GM12801 (cell line): Measurements from ENCODE around the gene ITPRIP.

Experiments
- TF ChIP-seq, protein P1 (sequence below): IDR thresholded peaks from one replicate; pipeline ENCODE4 v1.5.1; 2011; ENCODE audit warnings: control low read depth; ENCODE audit not compliant: insufficient read length; ENCODE audit errors: extremely low read depth

Gene ITPRIP

DNA sequence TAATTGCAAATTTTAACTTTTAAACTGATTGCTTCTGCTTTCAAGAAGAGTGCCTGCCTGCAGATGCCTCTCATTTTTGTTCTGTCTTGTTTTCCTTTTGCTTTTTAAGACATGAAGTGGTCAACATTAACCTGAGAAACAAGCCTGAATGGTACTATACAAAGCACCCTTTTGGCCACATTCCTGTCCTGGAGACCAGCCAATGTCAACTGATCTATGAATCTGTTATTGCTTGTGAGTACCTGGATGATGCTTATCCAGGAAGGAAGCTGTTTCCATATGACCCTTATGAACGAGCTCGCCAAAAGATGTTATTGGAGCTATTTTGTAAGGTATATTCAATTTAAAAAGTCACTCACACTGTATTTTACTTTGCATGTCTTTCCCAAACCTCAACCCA, 60.5 kb downstream of the ITPRIP start:
- TF ChIP-seq, protein P1, sequence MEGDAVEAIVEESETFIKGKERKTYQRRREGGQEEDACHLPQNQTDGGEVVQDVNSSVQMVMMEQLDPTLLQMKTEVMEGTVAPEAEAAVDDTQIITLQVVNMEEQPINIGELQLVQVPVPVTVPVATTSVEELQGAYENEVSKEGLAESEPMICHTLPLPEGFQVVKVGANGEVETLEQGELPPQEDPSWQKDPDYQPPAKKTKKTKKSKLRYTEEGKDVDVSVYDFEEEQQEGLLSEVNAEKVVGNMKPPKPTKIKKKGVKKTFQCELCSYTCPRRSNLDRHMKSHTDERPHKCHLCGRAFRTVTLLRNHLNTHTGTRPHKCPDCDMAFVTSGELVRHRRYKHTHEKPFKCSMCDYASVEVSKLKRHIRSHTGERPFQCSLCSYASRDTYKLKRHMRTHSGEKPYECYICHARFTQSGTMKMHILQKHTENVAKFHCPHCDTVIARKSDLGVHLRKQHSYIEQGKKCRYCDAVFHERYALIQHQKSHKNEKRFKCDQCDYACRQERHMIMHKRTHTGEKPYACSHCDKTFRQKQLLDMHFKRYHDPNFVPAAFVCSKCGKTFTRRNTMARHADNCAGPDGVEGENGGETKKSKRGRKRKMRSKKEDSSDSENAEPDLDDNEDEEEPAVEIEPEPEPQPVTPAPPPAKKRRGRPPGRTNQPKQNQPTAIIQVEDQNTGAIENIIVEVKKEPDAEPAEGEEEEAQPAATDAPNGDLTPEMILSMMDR = no peak

- TF ChIP-seq, protein P1 = no peak
These were observed 62.1 kb downstream of the ITPRIP start for GRCh38 chr10:104276192-104276591.

DNA sequence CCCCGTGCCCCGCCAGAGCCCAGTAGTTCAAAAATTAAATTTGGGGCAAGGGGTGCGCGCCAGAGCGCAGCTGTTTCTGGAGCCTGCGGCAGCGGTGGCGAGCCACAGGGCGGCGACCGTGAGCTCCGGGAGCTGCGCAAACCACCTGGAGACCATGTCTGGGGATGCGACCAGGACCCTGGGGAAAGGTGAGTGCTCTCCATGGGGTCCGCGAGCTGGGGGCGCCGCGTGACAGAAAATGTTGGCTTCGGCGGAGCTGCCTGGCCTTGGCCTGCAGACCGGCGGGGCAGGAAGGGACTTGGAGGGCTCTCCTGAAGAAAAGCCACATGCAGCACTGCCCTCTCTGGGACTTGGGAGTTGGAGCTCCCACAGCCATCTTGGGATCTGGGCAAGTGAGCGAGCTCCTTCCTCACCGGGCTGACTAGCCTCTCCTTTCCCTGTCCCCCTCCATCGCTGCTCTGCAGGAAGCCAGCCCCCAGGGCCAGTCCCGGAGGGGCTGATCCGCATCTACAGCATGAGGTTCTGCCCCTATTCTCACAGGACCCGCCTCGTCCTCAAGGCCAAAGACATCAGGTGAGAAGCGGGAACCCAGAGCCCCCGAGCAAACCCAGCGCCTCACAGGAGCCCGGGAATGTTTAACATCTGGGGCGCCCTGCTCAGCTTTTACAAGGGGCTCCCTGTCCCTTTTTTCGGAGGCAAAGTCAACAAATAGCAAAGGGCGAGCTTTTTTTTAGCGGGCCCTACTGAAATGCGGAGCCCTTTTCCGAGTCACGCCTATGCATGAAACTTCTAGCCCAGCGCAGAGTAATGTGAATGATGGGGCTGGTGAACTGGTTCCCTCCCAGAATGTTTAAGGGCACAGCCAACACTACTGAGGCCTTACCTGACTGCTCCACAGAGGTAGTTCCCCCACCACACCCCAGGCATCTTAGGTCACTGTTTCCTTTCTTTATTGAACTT, 63.2 kb downstream of the ITPRIP start:
- TF ChIP-seq, protein P1 = no peak

GRCh38 chr10:104273899-104274575, 64.2 kb downstream of the ITPRIP start:
- TF ChIP-seq, protein P1 = no peak

- TF ChIP-seq, protein P1 = no peak
These were observed 65.0 kb downstream of the ITPRIP start for GRCh38 chr10:104273286-104273685.

DNA sequence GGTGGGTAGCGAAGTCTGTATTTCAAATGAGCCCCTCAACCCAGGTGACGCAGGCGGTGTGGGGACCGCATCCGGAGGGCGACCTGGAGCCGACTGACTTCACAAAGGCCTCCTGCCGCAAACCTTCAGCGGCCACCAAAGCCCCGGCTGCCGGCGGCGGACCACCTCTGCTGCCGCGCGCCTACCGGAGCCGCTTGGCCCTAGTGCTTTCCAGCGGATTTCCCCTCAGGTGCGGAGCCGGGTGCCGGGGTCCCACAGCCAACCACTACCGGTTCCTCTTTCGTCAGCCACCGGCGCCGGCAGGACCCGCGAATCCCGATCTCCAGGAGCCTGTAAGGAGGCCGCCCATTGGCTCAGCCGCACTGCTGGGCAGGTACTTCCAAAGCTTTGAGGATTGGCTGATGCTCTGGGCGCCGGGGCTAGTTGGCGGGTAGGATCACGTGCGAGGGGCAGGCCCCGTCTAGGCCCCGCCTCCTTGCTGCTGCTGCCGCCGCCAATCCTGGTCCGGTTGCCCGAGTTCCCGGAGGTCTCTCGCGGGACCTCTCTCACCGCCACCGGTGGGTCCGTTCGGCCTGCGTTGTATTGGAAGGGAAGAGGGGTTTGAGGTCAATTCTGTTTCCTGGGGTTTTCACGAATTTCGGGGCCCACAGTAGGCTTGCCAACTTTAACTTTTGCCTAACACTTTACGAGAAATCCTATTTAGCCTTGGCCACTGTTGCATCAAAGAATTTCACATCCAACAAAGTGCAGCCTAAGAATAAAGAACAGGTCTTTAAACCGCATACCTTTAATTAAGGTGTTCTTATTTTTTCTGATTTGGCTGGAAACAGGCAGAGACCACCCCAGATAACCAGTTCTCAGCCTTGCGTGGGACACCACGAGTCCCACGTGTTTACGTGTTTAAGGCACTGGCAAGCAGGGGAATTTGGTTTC, 69.3 kb downstream of the ITPRIP start, which contains the start of gene GSTO2:
GSTO2 (plus strand) TSS at position 472 of the 933 bp plus-strand sequence. CDS start 5,732 bp downstream, outside the sequence.
- TF ChIP-seq, protein P1 = no peak

GRCh38 chr10:104268405-104268712, 69.9 kb downstream of the ITPRIP start:
- TF ChIP-seq, protein P1 = no peak
